Measurements from ENCODE around the gene DNAJC2.

GRCh38 chr7:103347507-103348267, 3.1 kb upstream of the DNAJC2 start, which contains the start of gene PSMC2:
- no peak for TF ChIP-seq CTCF (IDR thresholded peaks at IDR 0.05)
- peak; percentile 34 for TF ChIP-seq POLR2A (IDR thresholded peaks at IDR 0.05)
